HepG2 (cell line): ENCODE data around the gene PRKCZ. TPM values are rescaled to one million over a fixed set of nuclear protein-coding genes. Genes with fewer than 3 reads are reported as not detected.

Experiments used
- ATAC-seq: fragments of 200-7000 bp; cut with Tn5 transposase; 3 replicates; pipeline ENCODE4 v1.9.1; 2020; ENCODE audit warnings: mild to moderate bottlenecking, moderate library complexity
- BruUV-seq: library from RNA; stranded (reverse); fragments of 400-500 nt; replicated peaks from 2 replicates; lab custom pipeline; 2021; lab: Mats Ljungman, UMichigan
- CTCF ChIA-PET: fragments of 300-600 bp; formaldehyde crosslinking; extraction: SDS; loops from one replicate; lab custom pipeline; 2021; ENCODE audit warnings: low total read pairs, inconsistent platforms, low intra/inter-chr PET ratio; lab: Yijun Ruan, JAX
- POLR2A ChIA-PET: fragments of 350-600 bp; sonication (Branson Sonifier 250); formaldehyde crosslinking; loops from one replicate; lab custom pipeline; 2020; ENCODE audit warnings: antibody characterized with exemption, inconsistent platforms; lab: Yijun Ruan, JAX
- DNase-seq: peaks from one replicate; pipeline ENCODE4 v3.0.0-alpha.2; 2015; ENCODE audit warnings: low spot score
- FAIRE-seq: peaks from 3 replicates; lab custom pipeline; 2011; peaks lifted over from hg19 to GRCh38; lab: Jason Lieb, UNC
- H2AFZ ChIP-seq: one replicate; pipeline ENCODE4 v1.6.1; 2011; ENCODE audit warnings: low read length, inconsistent platforms
- H3K27ac ChIP-seq: fragments of 300-600 bp; 3 replicates; pipeline ENCODE4 v1.8.0; 2011; ENCODE audit warnings: mixed run types, mild to moderate bottlenecking, mixed read lengths, low read length, inconsistent platforms; ENCODE audit not compliant: insufficient read depth; ENCODE audit errors: extremely low read length
- H3K27me3 ChIP-seq, 2 experiments: fragments of 200-600 bp in 1 of 2; 2 replicates in 1 of 2; 3 replicates in 1 of 2; pipeline versions ENCODE4 v1.6.0 to v1.8.0; 2011; ENCODE audit warnings: low read length in 2 of 2, mild to moderate bottlenecking in 2 of 2, moderate library complexity in 2 of 2, inconsistent platforms in 1 of 2; ENCODE audit not compliant: insufficient read depth in 2 of 2, control insufficient read depth in 1 of 2
- H3K36me3 ChIP-seq, 2 experiments: fragments of 200-600 bp in 1 of 2; replicated peaks in 1 of 2; 2 replicates in 1 of 2; 3 replicates in 1 of 2; pipeline versions ENCODE4 v1.5.1 to v1.8.0; 2011; ENCODE audit warnings: low read length in 2 of 2, inconsistent platforms in 1 of 2; ENCODE audit not compliant: insufficient read depth in 2 of 2, control insufficient read depth in 1 of 2
- H3K4me1 ChIP-seq: 2 replicates; pipeline ENCODE4 v1.5.1; 2012; ENCODE audit warnings: low read length, inconsistent platforms; ENCODE audit not compliant: insufficient read depth
- H3K4me2 ChIP-seq: 2 replicates; pipeline ENCODE4 v1.6.0; 2011; ENCODE audit warnings: low read depth, low read length, inconsistent platforms
- H3K4me3 ChIP-seq, 3 experiments: fragments of 200-600 bp in 1 of 3; sonication (generic), shearing (Covaris generic) in 1 of 3; replicated peaks in 1 of 3; 2 replicates each; pipeline ENCODE4 v1.5.1; 2011 to 2016; ENCODE audit warnings: low read length in 3 of 3, inconsistent platforms in 2 of 3, low read depth in 2 of 3, mild to moderate bottlenecking in 2 of 3, control low read depth in 1 of 3, mixed read lengths in 1 of 3; ENCODE audit not compliant: insufficient read depth in 1 of 3
- H3K79me2 ChIP-seq: one replicate; pipeline ENCODE4 v1.6.1; 2011; ENCODE audit warnings: low read length, inconsistent platforms; ENCODE audit not compliant: insufficient read depth
- H3K9ac ChIP-seq: 2 replicates; pipeline ENCODE4 v1.6.0; 2011; ENCODE audit warnings: mild to moderate bottlenecking, low read depth, low read length, inconsistent platforms; ENCODE audit not compliant: insufficient read depth
- H3K9me3 ChIP-seq: 2 replicates; pipeline ENCODE4 v1.5.1; 2012; ENCODE audit warnings: mild to moderate bottlenecking, low read length
- H4K20me1 ChIP-seq: 2 replicates; pipeline ENCODE4 v1.6.0; 2011; ENCODE audit warnings: inconsistent platforms, mild to moderate bottlenecking, low read length, moderate library complexity; ENCODE audit not compliant: insufficient read depth
- AGO2 ChIP-seq: fragments of 200-400 bp; formaldehyde crosslinking; optimal IDR thresholded peaks from 2 replicates; pipeline ENCODE3; 2017; ENCODE audit warnings: mild to moderate bottlenecking, low read depth, low read length, moderate library complexity
- ATF3 ChIP-seq: sonication (generic); formaldehyde crosslinking; IDR thresholded peaks from 2 replicates; pipeline ENCODE4 v1.4.0; 2020; ENCODE audit warnings: missing genetic modification reagents
- MIER2 ChIP-seq: IDR thresholded peaks from 2 replicates; pipeline ENCODE4 v1.6.1; 2016; ENCODE audit warnings: missing biosample characterization, missing genetic modification reagents
- POLR2G ChIP-seq: fragments of 200-400 bp; formaldehyde crosslinking; IDR thresholded peaks from 2 replicates; pipeline ENCODE4 v1.6.1; 2018; ENCODE audit warnings: mild to moderate bottlenecking, low read depth, low read length, moderate library complexity
- RFX5 ChIP-seq: IDR thresholded peaks from 2 replicates; pipeline ENCODE4 v1.6.1; 2011; ENCODE audit warnings: low read depth, low read length, improper control_type of control experiment
- SOX13 ChIP-seq, 3 experiments: fragments of 450-650 bp in 1 of 3; sonication (generic) in 1 of 3; formaldehyde crosslinking in 1 of 3; IDR thresholded peaks in 2 of 3; conservative IDR thresholded peaks in 1 of 3; 2 replicates each; pipeline versions ENCODE4 v1.5.0 to v1.6.1; 2016 to 2020; ENCODE audit warnings: antibody characterized with exemption in 1 of 3, mild to moderate bottlenecking in 1 of 3, missing compliant biosample characterization in 1 of 3, missing genetic modification reagents in 1 of 3, moderate library complexity in 1 of 3
- STAT5B ChIP-seq: sonication (generic); formaldehyde crosslinking; IDR thresholded peaks from 2 replicates; pipeline ENCODE4 v1.4.0; 2020; ENCODE audit warnings: missing genetic modification reagents
- ZBTB21 ChIP-seq: sonication (generic); formaldehyde crosslinking; IDR thresholded peaks from 2 replicates; pipeline ENCODE4 v1.4.0; 2020; ENCODE audit warnings: missing genetic modification reagents
- ZEB1 ChIP-seq: IDR thresholded peaks from 2 replicates; pipeline ENCODE4 v1.6.1; 2012; ENCODE audit warnings: mild to moderate bottlenecking, low read depth, inconsistent platforms; ENCODE audit not compliant: insufficient replicate concordance
- ZNF121 ChIP-seq: sonication (generic); formaldehyde crosslinking; IDR thresholded peaks from 2 replicates; pipeline ENCODE4 v1.5.0; 2020; ENCODE audit warnings: mild to moderate bottlenecking, missing genetic modification reagents
- ZNF296 ChIP-seq: sonication (generic); formaldehyde crosslinking; conservative IDR thresholded peaks from 2 replicates; pipeline ENCODE4 v1.5.0; 2020; ENCODE audit warnings: mild to moderate bottlenecking, missing genetic modification reagents
- ZNF3 ChIP-seq: IDR thresholded peaks from 2 replicates; pipeline ENCODE4 v1.7.0; 2017; ENCODE audit warnings: inconsistent platforms
- ZNF335 ChIP-seq: sonication (generic); formaldehyde crosslinking; IDR thresholded peaks from 2 replicates; pipeline ENCODE4 v1.4.0; 2020; ENCODE audit warnings: missing genetic modification reagents
- ZNF550 ChIP-seq: sonication (generic); formaldehyde crosslinking; IDR thresholded peaks from 2 replicates; pipeline ENCODE4 v1.4.0; 2020; ENCODE audit warnings: mild to moderate bottlenecking, missing genetic modification reagents, borderline replicate concordance
- ZNF768 ChIP-seq: sonication (generic); formaldehyde crosslinking; IDR thresholded peaks from 2 replicates; pipeline ENCODE4 v1.4.0; 2020; ENCODE audit warnings: missing genetic modification reagents
- WGBS: methylation state at CpG from one replicate; pipeline ENCODE4 v1.1.6; 2017; ENCODE audit warnings: low lambda C conversion rate; 5-methylcytosine and 5-hydroxymethylcytosine counted together
- in situ Hi-C: cut with HindIII; loops from 2 replicates; pipeline ENCODE4 v1.10.0; 2017; ENCODE audit warnings: low pct_unique_long_range_greater_than_20kb; ENCODE audit not compliant: extremely low pct_ligation_motif_present
- intact Hi-C: fragments of 100-400 bp; cut with micrococcal nuclease; formaldehyde crosslinking; loops from one replicate; pipeline ENCODE4 v1.10.0; 2022; ENCODE audit not compliant: unreplicated experiment
- polyA plus RNA-seq, 8 experiments: library from polyadenylated mRNA; depleted of rRNA in 3 of 8; stranded (reverse) in 7 of 8; unstranded in 1 of 8; fragments of >200 nt; fragmentation: Illumina TruSeq in 4 of 8; extraction: Trizol in 4 of 8; gene quantifications; 2 replicates each; pipeline versions ENCODE4 v1.2.1 to v1.2.3, GENCODE V29; 2011 to 2016; ENCODE audit warnings: low read depth in 4 of 8, missing spikeins in 1 of 8, mixed read lengths in 1 of 8; ENCODE audit not compliant: insufficient read depth in 1 of 8
- total RNA-seq, 5 experiments: library from RNA; depleted of rRNA; stranded (reverse); fragments of >200 nt; fragmentation: Illumina TruSeq; extraction: Trizol; gene quantifications; 2 replicates each; pipeline ENCODE4 v1.2.3, GENCODE V29; 2016; ENCODE audit warnings: low read depth in 1 of 5
- TF ChIP-seq, protein P1 (sequence below): sonication (generic); formaldehyde crosslinking; IDR thresholded peaks from 2 replicates; pipeline ENCODE4 v1.8.0; 2022; ENCODE audit warnings: missing genetic modification reagents, low read depth, mild to moderate bottlenecking, borderline replicate concordance
- TF ChIP-seq, protein P2 (sequence below): sonication (generic); formaldehyde crosslinking; IDR thresholded peaks from 2 replicates; pipeline ENCODE4 v1.4.0; 2020; ENCODE audit warnings: mild to moderate bottlenecking, low read depth, missing genetic modification reagents
- TF ChIP-seq, protein P3 (sequence below): sonication (generic); formaldehyde crosslinking; IDR thresholded peaks from 2 replicates; pipeline ENCODE4 v1.4.0; 2020; ENCODE audit warnings: missing genetic modification reagents

The PRKCZ gene
- total and polyA plus RNA-seq, 2 of the 13 experiments (the other 11 are each of a cell fraction or from before 2014, with no cell fraction given): 34.7 to 85.2 TPM

DNA sequence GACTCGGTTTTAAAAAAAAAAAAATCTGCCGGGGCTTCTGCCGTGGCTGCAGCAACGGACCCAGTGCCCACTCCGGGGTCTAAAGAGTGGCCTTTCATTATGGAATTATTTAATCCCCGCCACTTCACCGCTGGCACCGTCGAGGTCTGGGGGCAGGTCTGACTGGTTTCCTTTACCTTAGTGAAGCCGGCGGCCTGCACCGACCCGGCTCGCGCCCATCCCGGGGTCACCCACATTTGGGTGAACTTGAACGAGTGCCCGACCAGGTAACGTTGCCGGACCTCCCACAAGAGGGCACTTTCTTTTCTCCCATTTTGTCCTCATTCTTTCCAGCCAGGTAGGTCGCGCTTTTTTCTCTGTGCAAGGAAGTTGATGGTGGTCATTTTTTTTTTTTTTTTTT, 4.3 kb downstream of the PRKCZ start:
- Histone ChIP-seq H3K27ac (no peak overlapping the region), H3K27me3 (no peaks in the 10 kb centered on the region), H3K9me3 (no peaks in the 10 kb centered on the region), H3K79me2 (peaks cover 3% of the 10 kb centered on the region), H4K20me1 (0 out of 2 replicates have a peak, but pooled peaks cover 5% of the 10 kb centered on the region), H3K4me3 (no peak overlapping the region), H3K4me1 (peaks cover 27% of the 10 kb centered on the region)
- FAIRE-seq (no peak), DNase-seq (no peak), ATAC-seq (no peak)
- POLR2A ChIA-PET: no interaction called here
- CTCF ChIA-PET: no interaction called here
- no peak for TF ChIP-seq ZEB1
- TF ChIP-seq, protein P1, sequence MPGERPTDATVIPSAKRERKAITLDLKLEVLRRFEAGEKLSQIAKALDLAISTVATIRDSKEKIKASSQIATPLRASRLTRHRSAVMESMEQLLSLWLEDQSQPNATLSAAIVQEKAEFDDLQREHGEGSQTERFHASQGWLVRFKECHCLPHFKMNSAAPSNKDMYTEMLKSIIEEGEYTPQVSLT (CRISPR knock-in tag): no peak
- TF ChIP-seq, protein P2, sequence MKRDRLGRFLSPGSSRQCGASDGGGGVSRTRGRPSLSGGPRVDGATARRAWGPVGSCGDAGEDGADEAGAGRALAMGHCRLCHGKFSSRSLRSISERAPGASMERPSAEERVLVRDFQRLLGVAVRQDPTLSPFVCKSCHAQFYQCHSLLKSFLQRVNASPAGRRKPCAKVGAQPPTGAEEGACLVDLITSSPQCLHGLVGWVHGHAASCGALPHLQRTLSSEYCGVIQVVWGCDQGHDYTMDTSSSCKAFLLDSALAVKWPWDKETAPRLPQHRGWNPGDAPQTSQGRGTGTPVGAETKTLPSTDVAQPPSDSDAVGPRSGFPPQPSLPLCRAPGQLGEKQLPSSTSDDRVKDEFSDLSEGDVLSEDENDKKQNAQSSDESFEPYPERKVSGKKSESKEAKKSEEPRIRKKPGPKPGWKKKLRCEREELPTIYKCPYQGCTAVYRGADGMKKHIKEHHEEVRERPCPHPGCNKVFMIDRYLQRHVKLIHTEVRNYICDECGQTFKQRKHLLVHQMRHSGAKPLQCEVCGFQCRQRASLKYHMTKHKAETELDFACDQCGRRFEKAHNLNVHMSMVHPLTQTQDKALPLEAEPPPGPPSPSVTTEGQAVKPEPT (CRISPR knock-in tag): no peak
- TF ChIP-seq STAT5B: no peak
- no peak for TF ChIP-seq ZNF121 (CRISPR knock-in tag)
- TF ChIP-seq SOX13 (IDR thresholded peaks at IDR 0.05): no peak
- TF ChIP-seq SOX13 (CRISPR knock-in tag; conservative IDR thresholded peaks at IDR 0.05 in 1 of 2, IDR thresholded peaks at IDR 0.05 in 1 of 2): no peak
- TF ChIP-seq ATF3 (CRISPR knock-in tag): no peak
- no peak for TF ChIP-seq ZNF296
- no peak for TF ChIP-seq MIER2 (CRISPR knock-in tag)
- no peak for TF ChIP-seq ZNF3 (CRISPR knock-in tag)
- TF ChIP-seq, protein P3, sequence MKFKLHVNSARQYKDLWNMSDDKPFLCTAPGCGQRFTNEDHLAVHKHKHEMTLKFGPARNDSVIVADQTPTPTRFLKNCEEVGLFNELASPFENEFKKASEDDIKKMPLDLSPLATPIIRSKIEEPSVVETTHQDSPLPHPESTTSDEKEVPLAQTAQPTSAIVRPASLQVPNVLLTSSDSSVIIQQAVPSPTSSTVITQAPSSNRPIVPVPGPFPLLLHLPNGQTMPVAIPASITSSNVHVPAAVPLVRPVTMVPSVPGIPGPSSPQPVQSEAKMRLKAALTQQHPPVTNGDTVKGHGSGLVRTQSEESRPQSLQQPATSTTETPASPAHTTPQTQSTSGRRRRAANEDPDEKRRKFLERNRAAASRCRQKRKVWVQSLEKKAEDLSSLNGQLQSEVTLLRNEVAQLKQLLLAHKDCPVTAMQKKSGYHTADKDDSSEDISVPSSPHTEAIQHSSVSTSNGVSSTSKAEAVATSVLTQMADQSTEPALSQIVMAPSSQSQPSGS (CRISPR knock-in tag): no peak
- no peak for TF ChIP-seq POLR2G
- TF ChIP-seq RFX5: no peak
- TF ChIP-seq ZNF335: no peak
- no peak for TF ChIP-seq ZNF768 (CRISPR knock-in tag)
- TF ChIP-seq ZBTB21: no peak
- TF ChIP-seq AGO2: no peak
- no peak for TF ChIP-seq ZNF550
- TF ChIP-seq, all 625 proteins: peak for 0
- 92% methylated on average over 22 of the region's 22 CpGs for WGBS
- Histone ChIP-seq H2AFZ (no peak overlapping the region), H3K4me2 (no peak overlapping the region), H3K9ac (no peak overlapping the region), H3K36me3 (peaks cover 9 to 19% of the 10 kb centered on the region in 2 experiments; a peak in 4 of 5 replicates)
- in situ Hi-C loops: no loop called here
- intact Hi-C loops: no loop called here
- no TSS peak for BruUV-seq
